NCI-H2196 treated with DMSO at 0.1 percent for 48 hours (cell line): Measurements from ENCODE around the gene IFNAR2.
"Not testable (repeated sequence)": the region's sequence is repeated elsewhere in the genome, so short reads cannot be mapped to it uniquely, and the experiment has no call there.

Experiments
- DNase-seq: peaks from one replicate; lab custom pipeline; 2025; ENCODE audit not compliant: unreplicated experiment; lab: John Stamatoyannopoulos, UW

IFNAR2 gene

DNA sequence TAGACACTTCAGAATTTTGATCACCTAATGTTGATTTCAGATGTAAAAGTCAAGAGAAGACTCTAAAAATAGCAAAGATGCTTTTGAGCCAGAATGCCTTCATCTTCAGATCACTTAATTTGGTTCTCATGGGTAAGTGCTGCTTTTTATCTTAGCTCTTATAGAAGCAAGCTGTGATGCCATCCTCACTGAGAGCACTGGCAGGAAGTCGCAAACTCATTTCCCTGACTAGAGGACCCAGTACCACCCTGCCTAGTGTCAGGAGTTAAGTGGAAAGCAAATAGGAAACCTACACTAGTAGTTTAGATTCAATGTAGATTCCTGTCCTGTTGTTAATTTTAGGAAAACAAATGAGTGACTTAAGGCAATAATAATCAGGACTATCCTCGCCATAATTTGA lies 12.1 kb downstream of the IFNAR2 start:
- DNase-seq = no peak

DNA sequence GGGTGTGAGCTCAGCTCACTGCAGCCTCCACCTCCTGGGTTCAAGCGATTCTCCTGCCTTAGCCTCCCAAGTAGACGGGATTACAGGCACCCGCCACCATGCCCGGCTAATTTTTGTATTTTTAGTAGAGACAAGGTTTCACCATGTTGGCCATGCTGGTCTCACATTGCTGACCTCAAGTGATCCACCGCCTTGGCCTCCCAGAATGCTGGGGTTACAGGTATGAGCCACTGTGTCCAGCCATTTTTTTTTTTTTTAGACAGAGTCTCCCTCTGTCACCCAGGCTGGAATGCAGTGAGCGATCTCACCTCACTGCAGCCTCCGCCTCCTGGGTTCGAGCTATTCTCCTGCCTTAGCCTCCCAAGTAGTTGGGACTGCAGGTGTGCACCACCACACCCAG lies 13.1 kb downstream of the IFNAR2 start:
- not testable (repeated sequence) for DNase-seq

DNA sequence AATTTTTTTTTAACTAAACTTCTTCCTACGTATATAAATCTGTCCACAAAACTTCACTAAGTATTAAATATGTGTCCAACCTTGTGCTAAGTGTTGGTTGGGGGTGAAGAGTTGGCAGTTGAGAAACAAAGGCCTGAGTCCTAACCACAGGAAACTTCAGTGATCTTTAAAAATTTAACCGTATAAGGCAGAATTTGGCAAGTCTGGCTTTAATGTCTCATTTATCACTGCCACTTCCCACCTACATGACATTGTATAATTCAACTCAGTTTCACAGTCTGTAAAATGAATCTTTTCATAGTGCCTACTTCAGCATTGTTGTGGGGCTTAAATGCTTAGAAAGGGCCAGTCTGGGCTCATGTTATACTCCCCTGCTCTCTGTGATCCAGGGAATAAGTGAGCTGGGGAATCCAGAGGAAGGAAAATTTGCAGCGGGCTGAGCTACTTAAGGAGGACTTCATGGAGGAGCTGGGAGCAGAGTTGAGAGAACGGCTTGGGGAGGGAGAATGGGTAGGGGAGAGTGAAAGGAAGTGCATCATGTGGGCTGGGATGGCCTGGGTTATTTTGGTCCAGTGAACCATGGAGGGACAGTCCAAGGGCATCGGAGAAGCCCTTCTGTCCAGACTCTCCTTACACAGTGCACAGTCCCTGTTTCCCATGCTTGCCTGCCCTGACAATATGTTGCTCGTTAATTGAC lies 14.5 kb downstream of the IFNAR2 start:
- no peak for DNase-seq

DNA sequence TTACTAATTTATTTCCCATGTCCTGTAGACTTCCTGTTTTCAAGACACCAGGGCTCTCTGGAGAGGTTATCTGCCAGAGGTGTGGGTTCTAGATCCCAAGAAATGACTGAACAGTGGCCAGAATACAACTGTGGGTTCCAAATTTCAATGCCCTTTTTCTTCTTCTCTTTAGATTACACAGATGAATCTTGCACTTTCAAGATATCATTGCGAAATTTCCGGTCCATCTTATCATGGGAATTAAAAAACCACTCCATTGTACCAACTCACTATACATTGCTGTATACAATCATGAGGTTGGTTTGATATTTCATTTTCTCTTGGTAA lies 15.0 kb downstream of the IFNAR2 start:
- no peak for DNase-seq

DNA sequence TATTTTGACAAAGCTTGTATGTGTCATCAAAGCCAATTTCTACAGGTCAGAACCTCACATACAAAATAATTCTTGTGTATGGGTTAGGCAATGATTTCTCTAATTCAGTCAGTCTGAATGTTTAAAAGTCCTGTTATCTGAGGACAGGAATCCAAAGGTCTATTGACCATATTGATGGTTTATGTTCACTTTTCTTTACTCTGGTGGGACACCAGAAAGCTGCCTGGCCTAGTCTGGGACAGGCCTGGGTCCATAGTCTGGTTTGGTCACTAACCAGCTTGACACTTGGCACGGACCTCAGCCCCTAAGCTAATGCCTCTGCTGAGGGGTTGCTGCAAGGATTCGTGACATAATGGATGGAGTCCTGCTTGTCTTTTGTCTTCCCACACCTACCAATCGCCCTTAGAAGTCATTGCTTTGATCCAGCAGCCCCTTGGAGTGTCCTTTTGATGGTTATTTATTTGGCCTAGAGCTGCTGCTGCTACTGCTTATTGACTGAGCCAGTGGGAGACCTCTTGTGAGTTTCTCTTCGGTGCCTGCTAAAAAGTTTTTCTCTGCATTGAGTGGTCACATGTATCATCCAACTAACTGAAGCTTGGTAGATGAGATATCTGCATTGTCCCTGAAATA lies 15.7 kb downstream of the IFNAR2 start:
- no peak for DNase-seq

DNA sequence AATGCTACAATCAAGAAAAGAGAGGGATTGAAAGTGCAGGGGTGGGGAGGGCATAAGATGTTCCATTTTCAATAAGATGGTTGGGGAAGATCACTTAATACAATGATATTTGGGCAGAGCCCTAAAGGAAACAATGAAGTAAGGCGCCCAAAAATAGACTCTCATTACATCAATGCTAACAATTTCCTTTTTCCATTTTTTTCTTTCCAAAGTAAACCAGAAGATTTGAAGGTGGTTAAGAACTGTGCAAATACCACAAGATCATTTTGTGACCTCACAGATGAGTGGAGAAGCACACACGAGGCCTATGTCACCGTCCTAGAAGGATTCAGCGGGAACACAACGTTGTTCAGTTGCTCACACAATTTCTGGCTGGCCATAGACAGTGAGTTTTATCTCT lies 16.8 kb downstream of the IFNAR2 start:
- DNase-seq = no peak

DNA sequence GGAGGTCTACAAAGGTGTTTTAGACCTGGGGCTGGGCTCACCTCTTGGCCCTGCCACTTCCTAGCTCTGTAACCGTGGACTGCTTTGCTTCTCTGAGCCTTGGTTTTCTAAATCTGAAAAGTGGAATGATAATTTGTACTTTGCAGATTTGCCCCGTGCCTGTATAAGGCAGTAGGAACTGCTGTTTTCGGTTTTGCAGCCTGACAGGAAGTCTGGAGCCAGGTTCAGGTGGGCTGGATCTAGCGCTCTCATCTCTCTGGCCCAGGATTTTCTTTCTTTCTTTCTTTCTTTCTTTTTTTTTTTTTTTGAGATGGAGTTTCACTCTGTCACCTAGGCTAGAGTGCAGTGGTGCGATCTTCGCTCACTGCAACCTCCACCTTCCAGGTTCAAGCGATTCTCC lies 17.2 kb downstream of the IFNAR2 start:
- DNase-seq = no peak

DNA sequence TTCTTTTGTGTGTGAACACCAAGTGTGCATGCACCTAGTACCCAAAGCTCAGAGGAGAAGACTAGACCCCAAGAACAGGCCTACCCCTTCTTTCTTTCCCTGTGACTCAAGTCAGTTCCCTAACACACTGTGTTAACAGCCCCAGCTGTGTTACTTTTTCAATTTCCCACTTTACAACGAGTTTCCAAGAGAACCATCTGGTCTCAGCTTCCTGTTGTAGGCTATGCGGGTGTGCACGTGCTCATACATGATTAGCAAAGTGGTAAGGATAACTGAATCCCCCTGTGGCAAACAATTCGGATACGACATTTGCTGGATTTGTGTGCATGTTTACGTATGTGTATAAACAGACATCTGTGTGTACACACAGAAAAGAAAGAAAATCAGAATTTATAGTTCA lies 17.9 kb downstream of the IFNAR2 start:
- no peak for DNase-seq

DNA sequence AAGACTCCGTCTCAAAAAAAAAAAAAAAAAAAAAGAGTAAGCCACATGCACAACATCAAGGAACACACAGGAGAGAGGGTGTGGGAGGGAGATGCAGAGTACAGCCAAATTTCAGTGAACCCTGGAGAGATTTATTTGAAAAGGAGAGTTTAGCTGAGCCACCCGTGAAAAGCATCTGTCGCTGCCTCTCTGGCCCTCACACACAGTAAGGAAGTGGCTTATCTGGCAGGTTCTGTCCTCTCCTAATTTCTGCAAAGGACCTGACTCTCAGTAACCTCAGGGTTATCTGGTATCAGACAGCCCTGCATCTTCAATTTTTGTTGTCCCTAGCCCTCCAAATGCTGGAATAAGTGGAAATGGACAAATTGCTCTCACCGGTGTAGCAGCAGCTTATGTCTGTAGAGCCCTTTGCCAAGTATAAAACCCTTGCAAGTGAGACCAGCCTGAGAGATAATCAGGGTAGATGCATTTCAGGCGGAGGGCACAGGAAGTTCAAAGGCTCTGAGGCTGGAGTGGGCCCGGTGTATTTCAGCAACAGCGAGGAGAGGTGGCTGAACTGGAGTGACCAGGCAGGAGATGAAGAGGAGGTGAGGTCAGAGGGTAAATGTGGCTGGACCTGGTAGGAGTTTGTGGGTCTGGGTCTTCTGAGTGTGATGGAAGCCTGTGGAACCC lies 19.7 kb downstream of the IFNAR2 start:
- no peak for DNase-seq

DNA sequence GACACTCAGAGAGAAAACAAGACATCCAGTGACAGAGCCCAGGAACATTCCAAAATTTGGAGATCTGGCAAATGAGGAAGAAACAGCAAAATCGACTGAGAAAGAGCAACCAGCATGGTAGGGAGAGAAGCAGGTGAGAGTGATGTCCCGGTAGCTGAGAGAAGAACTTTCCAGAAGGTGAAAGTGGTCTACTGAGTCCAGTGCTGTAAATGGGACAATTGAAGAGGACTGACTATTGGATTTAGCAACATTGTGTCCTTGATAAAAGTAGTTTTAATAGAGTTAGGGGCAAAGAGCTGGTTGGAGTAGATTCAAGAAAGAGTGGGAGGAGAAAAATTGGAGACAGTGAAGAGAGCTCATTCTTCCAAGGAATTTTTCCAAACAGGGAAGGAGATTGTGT lies 21.4 kb downstream of the IFNAR2 start:
- DNase-seq = no peak

DNA sequence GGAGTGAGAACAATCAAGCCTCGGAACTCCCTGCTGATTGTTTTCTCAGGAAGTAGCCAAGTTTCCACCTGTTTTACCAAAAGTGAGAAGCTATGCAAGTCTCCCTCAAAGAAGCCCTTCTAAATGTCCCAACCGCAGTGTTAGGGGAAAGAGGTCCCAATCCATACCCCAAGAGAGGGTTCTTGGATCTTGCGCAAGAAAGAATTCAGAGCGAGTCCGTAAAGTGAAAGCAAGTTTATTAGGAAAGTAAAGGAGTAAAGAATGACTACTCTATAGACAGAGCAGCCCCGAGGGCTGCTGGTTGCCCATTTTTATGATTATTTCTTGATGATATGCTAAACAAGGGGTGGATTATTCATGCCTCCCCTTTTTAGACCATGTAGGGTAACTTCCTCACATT lies 23.6 kb downstream of the IFNAR2 start:
- not testable (repeated sequence) for DNase-seq

DNA sequence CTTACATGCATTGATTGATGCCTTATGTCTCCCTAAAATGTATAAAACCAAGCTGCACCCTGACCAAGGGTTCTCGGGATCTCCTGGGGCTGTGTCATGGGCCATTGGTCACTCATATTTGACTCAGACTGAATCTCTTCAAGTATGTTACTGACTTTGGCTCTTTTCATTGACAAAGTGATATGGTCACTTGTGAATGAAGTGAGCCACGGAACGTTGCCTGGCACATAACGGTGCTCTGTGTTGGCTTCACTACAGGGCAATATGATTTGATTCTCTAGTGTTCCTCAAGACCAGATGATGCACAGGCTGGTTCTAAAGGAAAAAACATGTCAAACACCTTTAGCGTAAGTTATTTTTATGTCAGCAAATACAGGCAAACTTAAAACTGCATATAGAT lies 25.0 kb downstream of the IFNAR2 start:
- DNase-seq = no peak

DNA sequence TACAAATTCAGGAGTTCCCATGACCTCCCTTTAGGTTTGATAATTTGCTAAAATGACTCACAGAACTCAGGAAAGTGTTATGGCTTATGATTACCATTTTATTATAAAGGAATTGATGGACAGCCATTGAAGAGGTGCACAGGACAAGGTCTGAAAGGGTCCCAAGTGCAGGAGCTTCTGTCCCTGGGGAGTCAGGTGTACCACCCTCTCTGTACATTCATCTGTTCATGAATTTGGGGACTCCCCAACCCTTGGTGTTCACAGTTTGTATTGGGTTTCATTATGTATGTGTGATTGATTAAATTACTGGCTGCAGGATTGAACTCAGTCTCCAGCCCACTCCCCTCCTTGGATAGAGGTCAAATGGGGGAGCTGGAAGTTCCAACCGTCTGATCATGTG lies 25.7 kb downstream of the IFNAR2 start:
- DNase-seq = no peak

DNA sequence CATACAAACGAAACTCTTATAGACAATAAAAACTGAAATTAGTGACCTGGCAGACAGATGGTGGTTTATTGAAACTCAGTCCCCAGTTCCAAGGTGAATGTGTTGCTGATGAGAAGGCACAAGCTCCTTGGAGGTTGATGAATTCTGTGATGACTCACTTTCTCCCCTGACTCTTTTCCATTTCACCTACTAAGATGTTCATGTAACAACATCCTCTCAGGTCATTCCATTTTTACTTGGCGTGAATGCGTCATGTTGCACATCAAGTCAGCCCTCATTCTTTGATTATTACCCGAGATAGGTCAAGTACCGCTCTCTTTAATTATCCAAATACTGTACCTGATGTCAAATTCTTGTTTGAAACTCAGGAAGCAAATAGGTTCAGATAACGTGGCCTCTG lies 26.3 kb downstream of the IFNAR2 start:
- DNase-seq = no peak

DNA sequence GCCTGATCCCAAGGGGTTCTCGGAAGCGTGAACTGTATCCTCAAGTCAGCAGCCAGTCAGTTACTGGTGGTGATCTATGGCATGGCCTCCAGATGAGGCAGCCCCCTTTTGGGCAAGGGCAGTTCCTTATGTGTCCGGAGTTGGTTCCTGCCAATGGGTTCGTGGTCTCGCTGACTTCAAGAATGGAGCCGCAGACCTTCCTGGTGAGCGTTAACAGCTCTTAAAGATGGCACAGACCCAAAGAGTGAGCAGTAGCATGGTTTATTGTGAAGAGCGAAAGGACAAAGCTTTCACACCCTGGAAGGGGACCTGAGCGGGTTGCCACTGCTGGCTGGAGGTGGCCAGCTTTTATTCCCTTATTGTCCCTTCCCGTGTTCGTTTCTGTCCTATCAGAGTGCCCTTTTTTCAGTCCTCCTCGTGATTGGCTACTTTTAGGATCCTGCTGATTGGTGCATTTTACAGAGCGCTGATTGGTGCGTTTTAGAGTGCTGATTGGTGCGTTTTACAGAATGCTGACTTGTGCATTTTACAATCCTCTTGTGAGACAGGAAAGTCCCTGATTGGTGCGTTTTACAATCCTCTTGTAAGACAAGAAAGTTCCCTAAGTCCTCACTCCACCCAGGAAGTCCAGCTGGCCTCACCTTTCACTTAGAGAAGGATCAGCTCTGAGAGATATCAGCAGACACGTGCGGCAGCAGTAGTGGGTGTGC lies 27.5 kb downstream of the IFNAR2 start:
- no peak for DNase-seq

DNA sequence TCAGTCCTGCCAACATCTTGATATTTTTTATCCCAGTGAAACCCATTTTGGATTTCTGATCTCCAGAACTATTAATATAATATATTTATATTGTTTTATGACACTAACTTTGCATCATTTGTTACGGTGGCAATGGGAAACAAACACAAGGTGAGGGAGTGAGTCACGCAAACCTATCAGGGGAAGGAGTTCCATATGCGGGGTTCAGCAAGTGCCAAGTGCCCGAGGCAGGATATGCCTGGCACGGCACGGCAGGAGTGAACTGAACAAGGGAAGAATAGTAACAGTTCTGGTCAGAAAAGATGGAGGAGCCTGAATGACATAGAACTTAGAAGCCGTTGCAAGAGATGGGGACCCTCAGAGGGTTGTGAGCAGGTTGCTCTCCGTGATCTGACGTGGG lies 28.7 kb downstream of the IFNAR2 start:
- DNase-seq = no peak

DNA sequence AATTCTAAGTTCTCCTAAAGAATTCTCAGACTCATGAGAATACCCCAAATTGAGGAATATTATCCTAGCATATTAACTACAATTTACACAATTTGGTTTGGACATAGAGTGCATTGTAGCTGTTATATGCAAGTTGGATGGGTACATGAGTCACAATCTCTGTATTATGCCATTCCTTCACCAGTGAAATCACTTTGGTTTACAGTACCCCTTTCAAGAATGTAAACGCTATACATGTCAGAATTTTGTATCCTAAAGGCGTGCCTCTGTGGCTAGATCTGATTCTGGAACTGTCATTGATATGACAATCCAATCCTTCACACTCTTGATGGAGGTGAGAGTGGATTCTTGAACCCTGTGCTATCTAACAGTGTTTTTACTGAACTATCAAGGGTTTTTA lies 29.7 kb downstream of the IFNAR2 start:
- no peak for DNase-seq

DNA sequence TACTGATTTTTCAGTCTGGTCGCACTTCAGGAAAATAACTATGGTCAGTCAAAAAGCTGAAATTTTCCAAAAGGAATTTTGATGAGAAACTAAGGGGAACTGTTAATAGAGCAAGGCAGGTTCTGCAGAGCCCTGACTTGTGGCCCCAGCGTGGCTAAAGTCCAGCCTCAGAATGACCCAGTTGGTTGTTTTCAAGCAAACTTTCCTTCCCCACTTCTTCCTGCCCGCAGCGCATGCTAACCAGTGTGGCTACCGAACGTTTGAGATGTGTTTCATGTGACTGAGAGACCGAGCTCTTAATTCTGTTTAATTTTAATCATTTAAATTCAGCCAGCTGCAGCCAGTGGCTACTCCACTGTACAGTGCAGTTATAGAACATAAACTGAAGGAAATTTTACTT lies 30.3 kb downstream of the IFNAR2 start:
- no peak for DNase-seq

DNA sequence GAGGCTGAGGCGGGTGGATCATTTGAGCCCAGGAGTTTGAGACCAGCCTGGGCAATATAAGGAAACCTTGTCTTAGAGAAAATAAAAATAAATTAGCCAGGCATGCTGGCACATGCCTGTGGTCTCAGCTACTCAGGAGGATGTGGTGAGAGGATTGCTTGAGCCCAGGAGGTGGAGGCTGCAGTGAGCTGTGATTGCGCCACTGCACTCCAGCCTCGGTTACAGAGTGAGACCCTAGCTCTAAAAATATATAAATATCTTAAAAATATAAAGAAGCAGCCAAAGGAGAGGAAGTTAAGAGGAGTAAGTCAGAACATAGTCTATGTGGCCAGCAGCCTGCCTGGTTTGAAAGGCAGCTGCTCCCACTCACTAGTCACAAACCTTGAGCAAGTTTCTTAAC lies 31.9 kb downstream of the IFNAR2 start:
- no peak for DNase-seq

DNA sequence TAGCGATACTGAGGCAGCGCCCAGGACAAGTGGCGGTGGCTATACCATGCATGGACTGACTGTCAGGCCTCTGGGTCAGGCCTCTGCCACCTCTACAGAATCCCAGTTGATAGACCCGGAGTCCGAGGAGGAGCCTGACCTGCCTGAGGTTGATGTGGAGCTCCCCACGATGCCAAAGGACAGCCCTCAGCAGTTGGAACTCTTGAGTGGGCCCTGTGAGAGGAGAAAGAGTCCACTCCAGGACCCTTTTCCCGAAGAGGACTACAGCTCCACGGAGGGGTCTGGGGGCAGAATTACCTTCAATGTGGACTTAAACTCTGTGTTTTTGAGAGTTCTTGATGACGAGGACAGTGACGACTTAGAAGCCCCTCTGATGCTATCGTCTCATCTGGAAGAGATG lies 33.2 kb downstream of the IFNAR2 start:
- DNase-seq = no peak

DNA sequence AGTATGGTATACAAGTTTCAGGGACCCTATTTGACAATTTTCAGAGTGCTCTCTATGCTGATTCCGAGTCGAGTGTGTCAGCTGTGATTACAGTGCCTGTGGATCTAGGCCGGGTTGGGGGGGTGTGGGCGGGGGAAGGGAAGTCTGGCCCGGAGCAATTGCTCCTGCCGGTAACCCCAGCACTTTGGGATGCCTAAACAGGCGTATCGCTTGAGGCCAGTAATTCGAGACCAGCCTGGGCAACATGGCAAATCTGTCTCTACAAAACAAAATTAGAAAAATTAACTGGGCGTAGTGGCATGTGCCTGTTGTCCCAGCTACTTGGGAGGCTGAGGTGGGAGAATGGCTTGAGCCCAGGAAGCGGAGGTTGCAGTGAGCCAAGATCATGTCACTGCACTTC lies 34.8 kb downstream of the IFNAR2 start:
- no peak for DNase-seq

DNA sequence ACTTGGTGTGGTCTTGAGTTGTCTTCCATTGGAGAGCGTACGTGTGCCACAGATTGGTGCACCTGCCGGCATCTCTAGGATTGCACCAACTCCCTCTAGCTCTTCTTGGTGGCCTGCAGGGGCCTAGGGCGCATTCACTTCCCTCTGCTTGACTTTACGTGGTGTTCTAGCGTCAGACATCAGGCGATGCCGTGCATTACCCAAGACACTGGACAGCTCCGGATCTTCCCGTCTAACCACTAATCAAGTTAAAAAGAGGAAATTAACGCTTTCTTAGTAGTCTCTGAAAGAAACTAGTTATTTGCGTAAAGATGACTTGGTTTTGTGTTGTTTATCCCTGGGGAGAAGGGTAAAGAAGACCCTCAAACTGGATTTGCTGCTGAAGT lies 35.9 kb downstream of the IFNAR2 start:
- DNase-seq = no peak
